Stomach (tissue), 4 donors: ENCODE data around the gene FASTKD1.

Experiments used
- EP300 ChIP-seq: sonication (generic); formaldehyde crosslinking; IDR thresholded peaks from one replicate; pipeline ENCODE4 v1.6.1; 2017; ENCODE audit warnings: antibody characterized with exemption
- POLR2A ChIP-seq, 4 donors: fragments of 450-650 bp; IDR thresholded peaks; one replicate each; pipeline ENCODE4 v1.6.1; 2016; ENCODE audit warnings: antibody characterized with exemption in 4 of 4, control low read depth in 2 of 4, mild to moderate bottlenecking in 1 of 4, moderate library complexity in 1 of 4
- TF ChIP-seq, protein P1 (sequence below), 7 experiments: fragments of 450-650 bp in 4 of 7; fragments of 200-600 bp in 3 of 7; sonication (generic) in 3 of 7; IDR thresholded peaks; one replicate each; pipeline ENCODE4 v1.5.1; 2016 to 2019; ENCODE audit warnings: antibody characterized with exemption in 7 of 7, control low read depth in 2 of 7, mild to moderate bottlenecking in 1 of 7

- TF ChIP-seq, protein P1, sequence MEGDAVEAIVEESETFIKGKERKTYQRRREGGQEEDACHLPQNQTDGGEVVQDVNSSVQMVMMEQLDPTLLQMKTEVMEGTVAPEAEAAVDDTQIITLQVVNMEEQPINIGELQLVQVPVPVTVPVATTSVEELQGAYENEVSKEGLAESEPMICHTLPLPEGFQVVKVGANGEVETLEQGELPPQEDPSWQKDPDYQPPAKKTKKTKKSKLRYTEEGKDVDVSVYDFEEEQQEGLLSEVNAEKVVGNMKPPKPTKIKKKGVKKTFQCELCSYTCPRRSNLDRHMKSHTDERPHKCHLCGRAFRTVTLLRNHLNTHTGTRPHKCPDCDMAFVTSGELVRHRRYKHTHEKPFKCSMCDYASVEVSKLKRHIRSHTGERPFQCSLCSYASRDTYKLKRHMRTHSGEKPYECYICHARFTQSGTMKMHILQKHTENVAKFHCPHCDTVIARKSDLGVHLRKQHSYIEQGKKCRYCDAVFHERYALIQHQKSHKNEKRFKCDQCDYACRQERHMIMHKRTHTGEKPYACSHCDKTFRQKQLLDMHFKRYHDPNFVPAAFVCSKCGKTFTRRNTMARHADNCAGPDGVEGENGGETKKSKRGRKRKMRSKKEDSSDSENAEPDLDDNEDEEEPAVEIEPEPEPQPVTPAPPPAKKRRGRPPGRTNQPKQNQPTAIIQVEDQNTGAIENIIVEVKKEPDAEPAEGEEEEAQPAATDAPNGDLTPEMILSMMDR (IDR thresholded peaks at IDR 0.05), result no peak
- TF ChIP-seq EP300, result peak; percentile 66
- TF ChIP-seq POLR2A (IDR thresholded peaks at IDR 0.05), result no peak
Observed at GRCh38 chr2:169584005-169584877, 10.6 kb upstream of the FASTKD1 start, which contains the start of gene PPIG.
